DMS153 treated with DMSO at 0.1 percent for 48 hours (cell line): ENCODE results near the gene FAM25C.
"Not testable (repeated sequence)": the region's sequence is repeated elsewhere in the genome, so short reads cannot be mapped to it uniquely, and the experiment has no call there.

Source experiments
- DNase-seq: peaks from one replicate; lab custom pipeline; 2025; ENCODE audit not compliant: unreplicated experiment; lab: John Stamatoyannopoulos, UW

Gene FAM25C

DNA sequence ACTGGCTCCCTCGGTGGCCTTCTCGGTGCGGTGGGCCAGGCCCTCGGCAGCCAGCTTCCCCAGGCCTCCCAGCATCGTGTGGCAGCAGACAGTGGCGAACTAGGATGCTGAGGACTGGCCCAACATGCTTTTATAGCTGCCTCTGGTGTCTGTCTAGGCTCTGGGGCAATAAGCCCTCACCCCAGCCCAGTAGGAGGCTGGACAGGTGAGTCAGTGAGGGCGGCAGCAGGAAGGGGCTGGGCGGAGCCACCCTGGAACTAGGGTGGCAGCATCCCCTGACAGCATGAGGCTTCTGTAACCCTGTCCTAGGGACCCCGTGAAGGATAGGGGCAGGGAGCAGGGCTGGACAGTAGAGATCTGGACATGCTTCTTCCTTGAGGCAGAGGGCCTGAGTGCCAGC is at the start of gene FAM25C:
TSS of gene FAM25C (minus strand) at position 101 of the 400 bp plus-strand sequence. CDS start at position 75, 26 bp downstream.
- DNase-seq: not testable (repeated sequence)

DNA sequence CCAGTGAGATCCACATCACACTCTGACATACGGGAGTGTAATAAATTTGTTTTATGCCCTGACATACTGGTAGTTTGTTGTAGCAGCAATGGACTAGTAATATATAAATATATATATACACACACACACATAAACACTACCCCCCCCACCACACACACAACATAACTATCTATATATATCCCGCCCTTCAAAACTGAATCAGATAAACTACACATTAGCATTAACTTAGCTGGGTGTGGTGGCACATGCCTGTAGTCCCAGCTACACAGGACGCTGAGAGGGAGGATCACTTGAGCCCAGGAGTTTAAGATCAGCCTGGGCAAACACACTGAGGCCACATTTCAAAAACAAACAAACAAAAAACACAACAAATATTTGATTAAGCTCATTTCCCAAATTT is 45.0 kb upstream of the FAM25C start:
- not testable (repeated sequence) for DNase-seq

DNA sequence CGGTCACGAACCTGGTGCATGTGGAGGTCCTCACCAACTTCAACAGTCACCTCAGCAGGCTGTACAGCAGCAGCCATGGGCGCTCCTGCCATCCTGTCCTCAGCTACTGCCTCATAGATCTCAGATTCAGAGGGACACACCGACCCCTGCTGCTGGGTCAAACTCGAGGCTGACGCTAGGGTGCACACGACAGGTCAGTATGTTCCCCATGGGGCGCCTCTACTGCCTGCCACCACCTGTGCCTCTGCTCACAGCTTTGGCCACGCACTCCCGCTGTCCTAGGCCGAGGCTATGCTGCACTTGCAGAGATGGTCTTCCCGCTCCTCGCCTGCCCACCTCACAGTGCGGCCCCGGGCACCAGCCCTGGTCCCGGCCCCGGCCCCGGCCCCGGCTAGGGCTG is 31.8 kb upstream of the FAM25C start:
- not testable (repeated sequence) for DNase-seq

DNA sequence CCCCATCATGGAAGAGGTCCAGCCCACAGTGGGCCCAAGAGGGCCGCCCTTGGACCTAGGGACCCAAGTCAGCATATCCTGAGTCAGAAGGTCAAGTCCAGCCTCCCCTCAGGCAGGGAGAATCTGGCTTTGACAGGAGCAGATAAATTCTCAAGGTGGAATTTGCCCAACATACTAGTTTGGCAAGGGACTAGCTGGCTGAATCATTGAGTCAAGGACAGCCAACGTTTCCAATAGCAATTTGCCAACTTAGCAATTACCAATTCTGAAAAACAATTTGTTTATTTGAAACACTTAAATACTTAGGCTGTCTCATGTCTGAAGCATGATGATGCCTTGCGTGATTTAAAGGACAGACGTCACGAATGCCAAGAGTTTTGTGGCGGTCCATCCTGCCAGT is 2.7 kb upstream of the FAM25C start:
- not testable (repeated sequence) for DNase-seq

DNA sequence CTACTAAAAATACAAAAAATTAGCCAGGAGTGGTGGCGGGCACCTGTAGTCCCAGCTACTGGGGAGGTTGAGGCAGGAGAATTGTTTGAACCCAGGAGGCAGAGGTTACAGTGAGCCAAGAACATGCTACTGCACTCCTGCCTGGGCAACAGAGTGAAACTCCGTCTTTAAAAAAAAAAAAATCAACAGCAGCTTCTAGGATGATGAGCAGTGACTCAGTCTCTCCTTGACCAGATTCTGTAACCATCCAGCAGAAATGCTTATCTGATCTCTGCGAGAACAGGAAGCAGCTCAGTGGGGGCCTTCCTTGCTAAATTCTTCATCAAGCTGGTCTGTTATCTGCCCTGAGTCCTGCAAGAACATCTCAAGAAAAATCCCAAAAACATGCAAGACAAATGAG is 5.5 kb downstream of the FAM25C start:
- not testable (repeated sequence) for DNase-seq

DNA sequence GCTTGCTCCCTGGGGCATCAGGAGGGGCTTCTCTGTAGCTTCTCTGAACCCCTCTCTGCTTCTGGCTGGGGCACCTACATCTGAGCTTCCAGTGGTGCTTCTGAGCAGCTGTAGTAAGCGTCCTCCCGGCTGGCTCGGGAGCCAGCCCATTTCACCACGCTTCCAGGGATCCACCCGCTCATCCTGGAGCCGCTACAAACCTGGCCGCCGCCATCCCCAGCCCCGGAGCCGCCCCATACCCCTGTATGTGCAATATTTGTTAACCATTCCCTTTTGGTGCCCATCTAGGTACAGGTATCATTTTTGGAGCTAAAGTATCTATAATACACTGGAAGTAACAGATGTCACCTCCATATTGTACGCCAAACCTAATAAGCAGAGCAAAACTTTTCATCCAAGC is 7.0 kb downstream of the FAM25C start:
- not testable (repeated sequence) for DNase-seq

DNA sequence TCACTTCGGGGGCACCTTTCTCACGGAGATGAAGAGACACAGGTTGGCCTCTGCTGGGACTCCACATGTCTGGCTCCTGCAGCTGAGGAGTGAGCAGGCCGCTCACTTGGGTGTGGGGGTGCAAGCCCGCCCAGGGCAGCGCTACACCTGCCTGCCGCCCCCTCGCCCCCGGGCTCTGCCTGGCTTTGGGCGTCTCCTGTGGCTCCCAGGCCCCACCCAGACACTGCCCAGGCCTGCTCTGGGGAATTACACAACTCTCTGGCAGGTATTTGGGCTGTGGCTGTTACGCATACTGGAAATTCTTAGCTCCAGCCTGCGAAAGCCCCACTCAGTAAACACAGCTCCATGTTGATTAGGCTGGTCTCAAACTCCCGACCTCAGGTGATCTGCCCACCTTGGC is 7.9 kb downstream of the FAM25C start:
- not testable (repeated sequence) for DNase-seq

DNA sequence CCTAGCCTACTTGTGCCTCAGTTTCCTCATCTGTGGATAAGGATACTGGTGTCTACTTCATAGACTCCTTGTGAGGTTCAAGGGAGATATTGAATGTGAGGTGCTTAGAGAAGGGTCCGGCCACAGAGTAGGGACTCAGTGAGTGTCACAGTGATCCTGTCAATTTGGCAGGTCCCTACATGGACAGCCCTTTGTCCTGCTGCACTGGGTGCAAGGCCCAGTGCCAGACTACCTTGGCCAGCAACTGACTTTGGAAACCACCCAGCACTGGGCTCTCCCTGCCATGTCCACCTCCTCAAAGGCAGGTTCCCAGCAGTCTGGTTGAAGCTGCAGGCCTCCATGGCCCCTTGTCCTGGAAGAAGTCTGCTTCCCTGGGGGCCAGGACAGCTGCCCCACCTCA is 9.5 kb downstream of the FAM25C start:
- not testable (repeated sequence) for DNase-seq

DNA sequence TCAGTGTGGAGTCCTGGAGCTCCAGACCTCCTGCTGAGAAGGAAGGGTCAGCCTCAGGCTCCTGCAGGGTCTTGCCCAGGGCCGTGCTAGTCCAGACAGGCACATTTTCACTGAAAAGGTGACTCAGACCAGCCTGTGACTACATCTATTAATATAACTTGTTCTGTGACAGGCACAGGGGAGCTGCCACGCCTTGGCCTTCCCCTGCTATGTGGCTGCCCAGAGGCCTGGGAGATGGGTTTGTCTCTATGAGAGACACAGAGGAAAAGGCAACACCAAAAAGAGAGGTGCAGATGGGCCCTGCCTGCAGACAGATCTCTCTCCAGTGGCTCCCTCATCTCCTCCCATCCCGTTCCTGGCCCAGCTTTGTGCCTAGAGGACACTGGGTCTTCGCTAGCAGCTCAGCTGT is 10.0 kb downstream of the FAM25C start:
- DNase-seq: not testable (repeated sequence)

DNA sequence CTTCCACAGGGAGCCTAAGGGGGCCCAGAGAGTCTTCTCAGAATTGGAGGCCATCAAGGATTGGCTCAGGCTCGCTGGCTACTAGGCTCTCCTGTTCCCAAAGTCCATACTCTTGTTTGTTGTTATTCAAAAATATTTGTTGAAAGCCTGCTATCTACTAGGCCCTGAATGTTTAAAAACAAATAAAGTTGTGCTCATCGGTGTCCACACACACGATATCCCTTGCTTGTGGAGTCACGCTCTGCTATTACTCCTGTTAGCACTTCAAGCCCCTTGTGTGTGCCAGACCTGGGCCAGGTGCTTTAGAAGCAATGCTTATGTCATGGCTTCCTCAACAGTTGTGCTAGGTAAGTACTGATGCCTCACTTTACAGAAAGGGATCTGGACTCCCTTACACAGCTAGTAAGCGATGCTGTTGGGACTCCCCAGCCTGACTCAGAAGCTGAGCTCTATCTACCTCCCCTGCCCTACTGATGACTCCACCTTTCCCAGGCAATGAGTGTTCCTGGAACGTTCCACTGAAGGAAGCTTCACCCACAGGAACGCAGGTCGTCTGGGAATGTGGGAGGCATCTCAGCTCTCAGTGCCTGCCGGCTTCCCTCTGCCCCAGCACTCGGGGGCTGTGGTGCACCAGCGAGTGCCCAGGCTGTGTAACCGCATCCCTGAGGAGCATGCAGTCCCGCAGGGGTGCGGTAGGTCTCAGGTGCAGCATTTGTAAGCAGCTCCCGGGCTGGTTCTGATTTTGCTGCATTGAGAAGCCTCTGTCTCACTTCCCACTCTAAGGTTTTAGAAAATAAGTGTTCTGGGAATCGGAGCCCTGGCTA is 10.7 kb downstream of the FAM25C start:
- DNase-seq: not testable (repeated sequence)

DNA sequence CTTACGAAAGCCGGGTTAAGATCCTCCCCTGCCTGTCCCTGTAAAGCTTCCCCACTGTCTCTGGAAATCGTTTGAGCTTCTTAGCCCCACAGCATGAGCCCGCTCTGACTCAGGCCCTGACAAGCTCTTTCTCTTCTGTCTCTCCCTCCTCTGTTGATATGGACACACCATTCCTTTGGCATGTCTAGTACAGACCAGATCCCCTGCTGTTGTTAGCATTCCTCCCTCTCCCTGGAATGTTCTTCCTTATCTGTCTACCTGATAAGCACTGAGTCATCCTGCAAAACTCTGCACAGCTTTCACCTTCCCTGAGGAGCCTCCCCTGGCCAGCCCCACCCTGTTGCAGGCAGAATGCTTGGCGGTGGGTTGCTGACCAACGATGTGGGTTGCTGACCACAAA is 11.6 kb downstream of the FAM25C start:
- DNase-seq: not testable (repeated sequence)

DNA sequence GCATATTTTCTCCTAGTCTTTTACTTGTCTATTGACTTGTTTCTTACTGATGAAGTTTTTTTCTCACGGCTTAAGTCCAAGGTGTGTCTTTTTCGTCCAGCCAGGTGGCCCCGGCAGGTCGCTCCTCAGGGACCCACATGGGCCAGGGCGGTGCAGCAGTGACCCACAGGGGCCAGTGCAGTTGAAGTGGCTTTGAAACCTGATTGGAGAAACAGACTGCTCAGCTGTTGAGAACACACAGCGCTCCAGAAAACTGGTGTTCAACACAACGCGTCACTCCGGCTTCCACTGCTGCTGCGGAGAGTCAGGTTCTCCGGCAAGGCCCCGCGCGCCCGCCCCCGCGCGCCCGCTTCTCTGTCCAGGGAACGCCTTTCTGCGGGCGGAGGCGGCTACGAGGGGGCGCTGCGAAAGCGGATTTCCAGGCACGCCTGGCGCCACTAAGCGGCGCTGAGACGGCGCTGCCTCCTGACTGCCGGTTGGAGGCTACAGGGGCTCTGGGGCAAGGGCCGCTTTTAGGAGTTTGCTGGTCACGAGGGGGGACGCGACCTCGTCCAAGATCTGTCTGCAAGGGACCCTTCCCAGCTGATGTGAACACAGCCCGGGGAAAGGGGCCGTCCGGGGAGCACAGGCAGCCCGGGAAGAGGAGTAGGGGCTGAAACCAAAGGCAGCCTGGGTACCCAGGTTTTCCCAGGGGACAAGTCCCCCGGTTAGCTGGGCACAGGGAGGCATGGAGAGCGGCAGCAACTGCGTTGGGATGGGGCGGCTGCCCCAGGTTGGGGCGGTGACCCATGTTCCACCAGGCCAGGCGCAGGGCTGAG is 13.0 kb downstream of the FAM25C start:
- DNase-seq: not testable (repeated sequence)

DNA sequence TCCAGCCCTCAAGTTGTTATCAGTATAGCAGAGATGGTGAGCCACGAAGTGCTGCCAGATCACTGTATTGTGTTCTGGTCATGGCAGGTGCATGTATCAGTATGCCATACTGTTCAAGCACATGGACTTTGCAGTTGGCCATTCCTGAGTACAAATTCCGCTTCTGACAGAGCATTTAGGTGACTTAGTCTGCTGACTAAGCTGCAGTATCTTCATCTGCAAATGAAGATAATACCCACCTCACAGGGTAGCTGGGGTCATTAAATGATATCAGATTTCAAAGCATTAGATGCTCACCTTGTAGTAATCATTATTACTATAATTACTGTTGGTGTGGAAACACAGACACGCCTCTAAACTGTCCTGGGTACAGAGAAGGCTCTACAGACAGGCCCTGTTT is 24.2 kb downstream of the FAM25C start:
- DNase-seq: not testable (repeated sequence)

DNA sequence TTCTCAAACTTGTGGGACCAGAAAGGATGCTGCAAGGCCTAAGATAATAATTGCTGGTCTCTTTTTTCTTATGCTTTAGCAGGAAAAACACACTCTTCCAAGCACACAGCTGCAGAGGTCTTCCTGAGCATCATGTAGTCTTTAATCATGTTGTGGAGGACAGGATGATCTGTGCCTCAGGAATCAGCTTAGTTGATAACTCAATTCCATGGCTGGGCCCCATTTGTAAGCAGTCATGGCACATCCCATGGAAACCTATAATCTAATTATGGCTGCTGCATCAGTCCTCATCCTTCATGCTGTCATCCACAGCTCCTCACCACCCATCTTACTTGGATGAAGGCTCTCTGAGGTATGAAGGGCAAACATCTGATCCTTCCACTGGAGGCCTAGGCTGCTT is 26.5 kb downstream of the FAM25C start:
- DNase-seq: not testable (repeated sequence)

DNA sequence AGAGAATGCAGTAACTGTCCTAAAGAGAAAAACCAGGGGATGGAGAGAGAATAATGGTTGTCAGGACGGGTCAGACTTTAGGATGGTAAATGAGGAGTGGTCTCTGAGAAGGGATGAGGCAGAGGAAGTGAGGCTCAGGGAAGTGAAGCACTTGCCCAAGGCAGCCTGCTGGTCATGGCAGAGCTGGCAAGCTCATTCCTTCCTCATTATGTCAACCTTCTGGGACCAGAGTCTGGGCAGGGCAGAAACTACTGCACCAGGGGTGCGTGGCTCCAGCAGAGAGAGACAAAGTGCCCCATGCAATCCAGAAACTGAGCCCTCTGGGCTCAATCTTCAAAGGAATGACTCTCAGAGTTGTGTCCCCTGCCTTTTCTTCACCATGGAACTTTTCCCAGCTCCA is 27.5 kb downstream of the FAM25C start:
- not testable (repeated sequence) for DNase-seq

DNA sequence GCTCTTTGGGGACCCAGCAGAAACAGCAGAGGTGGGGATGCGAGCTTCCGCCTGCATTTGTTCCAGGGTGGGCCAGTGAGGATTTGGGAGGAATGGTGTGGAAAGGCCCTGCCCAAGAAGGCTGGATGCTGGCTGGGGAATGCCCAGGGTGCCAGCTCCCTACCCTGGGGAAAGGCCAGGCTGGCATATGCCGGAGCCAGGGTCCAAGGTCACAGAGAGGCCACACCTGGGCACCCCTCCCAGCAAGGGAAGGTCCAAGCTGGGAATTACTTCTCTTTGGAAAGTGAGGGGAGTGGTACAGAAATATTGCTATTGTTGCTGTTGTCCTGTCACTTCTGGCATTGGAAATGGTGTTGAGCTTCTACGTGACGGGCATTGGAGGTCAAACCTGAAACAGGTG is 28.0 kb downstream of the FAM25C start:
- not testable (repeated sequence) for DNase-seq

DNA sequence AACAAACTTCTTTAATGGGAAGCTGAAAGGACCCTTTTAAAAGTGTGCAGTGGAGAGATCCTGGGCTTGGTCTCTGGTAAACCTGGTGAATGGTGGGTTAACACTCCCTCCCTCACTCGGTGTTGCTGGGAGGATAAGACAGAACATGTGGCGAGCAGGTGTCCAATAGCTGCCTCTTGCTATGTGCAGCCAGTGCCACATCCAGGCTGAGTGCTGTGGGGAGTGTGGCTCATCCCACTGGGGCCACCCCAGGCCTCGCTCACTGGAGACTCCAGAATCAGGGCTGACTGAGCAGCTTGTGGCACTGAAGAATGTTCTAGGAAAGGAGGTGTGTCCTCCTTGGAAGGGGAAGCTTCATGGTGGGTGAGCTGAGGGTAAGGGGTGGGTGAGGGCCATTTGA is 29.5 kb downstream of the FAM25C start:
- not testable (repeated sequence) for DNase-seq

DNA sequence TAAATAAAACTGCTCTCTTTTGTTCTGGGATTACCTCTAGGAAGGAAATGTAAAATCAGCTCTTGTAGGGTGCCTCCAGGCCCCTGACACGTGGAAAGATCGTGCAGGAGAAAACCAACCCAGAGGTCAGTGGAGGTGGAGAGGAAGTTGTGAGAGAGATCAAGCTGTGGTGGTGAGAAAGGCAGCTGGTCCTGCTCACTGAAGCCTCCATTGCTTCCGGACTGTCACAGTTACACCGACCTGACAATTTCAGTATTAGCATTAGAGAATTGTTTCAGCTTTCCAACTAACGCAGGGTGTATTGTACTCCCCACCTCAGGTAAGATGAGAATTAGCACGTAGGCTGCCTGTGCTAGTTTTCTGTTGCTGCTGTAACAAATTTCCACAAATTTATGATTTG is 30.6 kb downstream of the FAM25C start:
- not testable (repeated sequence) for DNase-seq

DNA sequence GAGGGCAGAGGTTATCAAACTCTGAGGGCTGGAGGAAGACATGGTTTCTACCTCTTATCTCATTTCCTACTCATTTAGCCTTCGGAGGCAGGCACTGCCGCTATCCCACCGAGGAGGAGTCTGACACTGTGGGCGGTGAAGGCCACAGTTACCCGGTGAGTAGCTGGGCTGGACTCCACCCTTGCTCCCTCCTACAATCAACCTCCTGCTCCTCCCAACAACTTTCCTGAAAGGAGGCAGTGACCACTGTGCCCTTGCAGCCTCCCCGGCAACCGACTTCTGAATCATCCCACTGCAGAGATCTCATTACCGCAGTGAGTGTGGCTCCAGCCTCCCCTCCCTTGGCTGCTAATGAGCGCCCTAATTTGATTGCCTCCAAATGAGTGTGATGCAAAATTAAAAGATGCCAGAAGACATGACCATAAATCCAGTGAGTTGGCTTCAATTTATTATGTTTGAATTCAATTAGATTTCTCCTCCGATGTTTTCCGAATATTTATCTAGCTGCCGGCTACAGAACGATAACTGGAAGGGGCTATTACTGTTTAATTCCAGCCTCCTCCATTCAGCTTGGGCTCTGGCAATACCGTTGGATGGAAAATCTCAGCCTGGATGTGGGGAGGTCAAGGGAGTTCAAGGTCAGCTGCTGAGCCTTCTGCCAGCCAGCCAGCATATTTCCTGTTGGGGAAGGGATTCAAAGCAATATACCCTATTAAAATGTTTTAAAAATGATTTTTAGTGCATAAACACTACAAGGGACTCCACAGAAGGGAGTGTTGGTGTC is 35.1 kb downstream of the FAM25C start:
- not testable (repeated sequence) for DNase-seq

DNA sequence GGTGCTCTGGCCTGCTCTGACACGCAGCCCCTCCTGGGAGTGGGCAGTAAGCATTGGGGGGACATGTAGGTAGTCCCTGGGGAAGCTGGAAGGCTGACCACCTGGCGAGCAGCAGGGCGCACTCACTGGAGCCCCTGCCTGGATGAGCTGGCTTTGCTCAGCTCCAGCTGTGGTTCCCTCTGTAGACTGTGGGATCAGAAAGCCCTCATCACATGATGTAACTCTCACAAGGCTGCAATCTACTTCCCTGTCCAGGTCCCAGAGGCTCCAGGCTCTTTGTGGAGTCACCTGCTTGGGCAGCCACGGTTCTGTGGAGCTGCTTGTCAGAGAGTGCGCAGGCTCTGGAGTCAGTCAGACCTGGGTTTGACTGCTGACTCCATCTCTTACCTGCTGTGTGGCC is 36.8 kb downstream of the FAM25C start:
- DNase-seq: not testable (repeated sequence)

DNA sequence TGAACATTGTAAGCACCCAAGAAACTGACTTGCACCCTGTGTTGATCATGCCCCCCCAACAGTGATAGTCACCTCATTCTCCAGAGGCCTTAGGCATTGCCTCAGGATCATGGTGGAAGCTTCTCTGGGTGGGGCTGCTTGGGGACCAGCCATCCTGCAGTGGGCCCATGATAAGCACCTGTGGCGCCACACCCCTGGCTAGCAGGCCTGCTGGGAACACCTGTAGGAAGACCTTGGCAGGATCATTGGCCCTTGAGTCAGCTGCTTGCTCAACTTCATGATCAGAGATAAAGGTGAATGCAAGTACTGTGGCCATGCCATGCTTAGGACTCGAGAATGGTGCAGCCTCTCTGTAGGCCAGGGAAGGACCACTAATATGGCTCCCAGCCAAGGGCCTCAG is 38.9 kb downstream of the FAM25C start:
- DNase-seq: not testable (repeated sequence)
